ENCODE results near the gene RNH1.

GRCh38 chr11:474914-475506 is 32.0 kb downstream of the RNH1 start:
- TF ChIP-seq CTCF (IDR thresholded peaks at IDR 0.05; ENCODE audit: poor library complexity) (no peak), EZH2 (IDR thresholded peaks at IDR 0.05; ENCODE audit: borderline replicate concordance) (no peak)
